Tibial nerve (tissue), 4 donors: ENCODE data around the gene GRID1. TPM values are rescaled to one million over a fixed set of nuclear protein-coding genes. Genes with fewer than 3 reads are reported as not detected.

Source experiments
- DNase-seq, 2 donors: peaks; one replicate each; pipeline ENCODE4 v3.0.0-alpha.2; 2019; ENCODE audit warnings: low spot score in 2 of 2
- H3K27ac ChIP-seq, 4 donors: fragments of 200-600 bp; sonication (generic) in 3 of 4; one replicate each; pipeline ENCODE4 v1.5.1; 2017 to 2019; ENCODE audit warnings: mild to moderate bottlenecking in 1 of 4
- H3K27me3 ChIP-seq, 2 donors: fragments of 200-600 bp; sonication (generic) in 1 of 2; one replicate each; pipeline versions ENCODE4 v1.5.1 to v1.6.0; 2017 to 2019
- H3K36me3 ChIP-seq, 3 donors: fragments of 200-600 bp; sonication (generic); one replicate each; pipeline ENCODE4 v1.5.1; 2018 to 2019
- H3K4me1 ChIP-seq, 4 donors: fragments of 200-600 bp; sonication (generic) in 3 of 4; one replicate each; pipeline ENCODE4 v1.5.1; 2017 to 2019
- H3K4me3 ChIP-seq, 4 donors: fragments of 200-600 bp; sonication (generic) in 3 of 4; one replicate each; pipeline ENCODE4 v1.5.1; 2017 to 2019; ENCODE audit warnings: mild to moderate bottlenecking in 1 of 4, moderate library complexity in 1 of 4
- H3K9me3 ChIP-seq, 4 donors: fragments of 200-600 bp; sonication (generic) in 3 of 4; one replicate each; pipeline ENCODE4 v1.5.1; 2017 to 2019
- EP300 ChIP-seq, 2 donors: sonication (generic); formaldehyde crosslinking; IDR thresholded peaks; one replicate each; pipeline ENCODE4 v1.6.1; 2017; ENCODE audit warnings: antibody characterized with exemption in 2 of 2, mild to moderate bottlenecking in 1 of 2
- POLR2A ChIP-seq, 2 donors: fragments of 450-650 bp; IDR thresholded peaks; one replicate each; pipeline ENCODE4 v1.6.1; 2017; ENCODE audit warnings: antibody characterized with exemption in 2 of 2, mild to moderate bottlenecking in 2 of 2, moderate library complexity in 2 of 2
- WGBS, 2 donors: methylation state at CpG; one replicate each; pipeline ENCODE4 v1.1.5; 2018; 5-methylcytosine and 5-hydroxymethylcytosine counted together
- total RNA-seq, 4 donors: library from RNA; depleted of rRNA; stranded (reverse); fragments of >200 nt; gene quantifications; one replicate each; pipeline ENCODE4 v1.1.0, GENCODE V29; 2016
- TF ChIP-seq, protein P1 (sequence below), 5 experiments: fragments of 200-600 bp in 3 of 5; fragments of 450-650 bp in 2 of 5; sonication (generic) in 3 of 5; IDR thresholded peaks; one replicate each; pipeline ENCODE4 v1.5.1; 2016 to 2019; ENCODE audit warnings: antibody characterized with exemption in 5 of 5, mild to moderate bottlenecking in 3 of 5, moderate library complexity in 2 of 5

The GRID1 gene
- total RNA-seq, 4 donors from 2014 or later: 7.7 to 16.3 (median 10.5) TPM

GRCh38 chr10:86310702-86311101 lies 55.9 kb downstream of the GRID1 start:
- 24 to 41% methylated on average over 1 of the region's 1 CpG for WGBS, 2 donors
- Histone ChIP-seq H3K27ac (no peak overlapping the region), H3K36me3 (no peaks in the 10 kb centered on the region), H3K27me3 (no peaks in the 10 kb centered on the region), H3K4me3 (no peak overlapping the region), H3K4me1 (no peaks in the 10 kb centered on the region), H3K9me3 (peaks cover 0 to 4% (median 0%) of the 10 kb centered on the region in 4 donors)
- TF ChIP-seq, protein P1, sequence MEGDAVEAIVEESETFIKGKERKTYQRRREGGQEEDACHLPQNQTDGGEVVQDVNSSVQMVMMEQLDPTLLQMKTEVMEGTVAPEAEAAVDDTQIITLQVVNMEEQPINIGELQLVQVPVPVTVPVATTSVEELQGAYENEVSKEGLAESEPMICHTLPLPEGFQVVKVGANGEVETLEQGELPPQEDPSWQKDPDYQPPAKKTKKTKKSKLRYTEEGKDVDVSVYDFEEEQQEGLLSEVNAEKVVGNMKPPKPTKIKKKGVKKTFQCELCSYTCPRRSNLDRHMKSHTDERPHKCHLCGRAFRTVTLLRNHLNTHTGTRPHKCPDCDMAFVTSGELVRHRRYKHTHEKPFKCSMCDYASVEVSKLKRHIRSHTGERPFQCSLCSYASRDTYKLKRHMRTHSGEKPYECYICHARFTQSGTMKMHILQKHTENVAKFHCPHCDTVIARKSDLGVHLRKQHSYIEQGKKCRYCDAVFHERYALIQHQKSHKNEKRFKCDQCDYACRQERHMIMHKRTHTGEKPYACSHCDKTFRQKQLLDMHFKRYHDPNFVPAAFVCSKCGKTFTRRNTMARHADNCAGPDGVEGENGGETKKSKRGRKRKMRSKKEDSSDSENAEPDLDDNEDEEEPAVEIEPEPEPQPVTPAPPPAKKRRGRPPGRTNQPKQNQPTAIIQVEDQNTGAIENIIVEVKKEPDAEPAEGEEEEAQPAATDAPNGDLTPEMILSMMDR (IDR thresholded peaks at IDR 0.05): no peak
- TF ChIP-seq POLR2A (IDR thresholded peaks at IDR 0.05) (no peak), EP300 (IDR thresholded peaks at IDR 0.05) (no peak)
- no peak for DNase-seq

DNA sequence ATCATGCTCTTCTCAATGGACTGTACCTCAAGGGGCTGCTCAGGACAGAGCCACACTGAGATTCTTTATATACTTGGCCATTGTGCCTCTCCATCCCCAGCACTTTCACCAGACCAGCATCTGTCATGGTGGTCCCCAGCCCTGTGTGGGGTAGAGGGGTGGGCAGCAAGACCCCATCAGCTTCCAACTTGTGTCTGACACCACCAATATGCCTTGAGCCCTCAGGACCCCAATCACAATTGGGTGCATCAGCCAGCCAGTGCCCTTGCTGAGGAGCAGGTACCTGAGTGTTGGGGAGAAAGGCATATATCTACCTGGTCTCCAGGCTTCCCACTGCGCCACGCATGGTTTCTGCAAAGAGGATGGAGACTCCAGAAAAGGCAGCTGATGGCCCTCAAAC lies 56.3 kb downstream of the GRID1 start:
- no peak for DNase-seq
- TF ChIP-seq POLR2A (IDR thresholded peaks at IDR 0.05) (no peak), EP300 (IDR thresholded peaks at IDR 0.05) (no peak)
- TF ChIP-seq, protein P1 (IDR thresholded peaks at IDR 0.05): no peak
- 94% methylated on average over 2 of the region's 2 CpGs for WGBS, 2 donors
- Histone ChIP-seq H3K27me3 (no peaks in the 10 kb centered on the region), H3K4me1 (no peaks in the 10 kb centered on the region), H3K9me3 (peaks cover 0 to 4% (median 0%) of the 10 kb centered on the region in 4 donors), H3K36me3 (no peaks in the 10 kb centered on the region), H3K27ac (no peak overlapping the region), H3K4me3 (no peak overlapping the region)

GRCh38 chr10:86308056-86308455 lies 58.5 kb downstream of the GRID1 start:
- WGBS, 2 donors: 33 to 45% methylated on average over 1 of the region's 1 CpG
- H3K9me3 ChIP-seq: peaks cover 0 to 4% (median 0%) of the 10 kb centered on the region in 4 donors
- TF ChIP-seq POLR2A (IDR thresholded peaks at IDR 0.05) (no peak), EP300 (IDR thresholded peaks at IDR 0.05) (no peak)
- TF ChIP-seq, protein P1 (IDR thresholded peaks at IDR 0.05): no peak
- no peaks in the 10 kb centered on the region for H3K4me1 ChIP-seq
- no peaks in the 10 kb centered on the region for H3K36me3 ChIP-seq
- H3K4me3 ChIP-seq: no peak overlapping the region
- no peaks in the 10 kb centered on the region for H3K27me3 ChIP-seq
- H3K27ac ChIP-seq: no peak overlapping the region
- no peak for DNase-seq

- no peak for DNase-seq
- H3K36me3 ChIP-seq: no peaks in the 10 kb centered on the region
These were observed 59.8 kb downstream of the GRID1 start for GRCh38 chr10:86306628-86307278.

DNA sequence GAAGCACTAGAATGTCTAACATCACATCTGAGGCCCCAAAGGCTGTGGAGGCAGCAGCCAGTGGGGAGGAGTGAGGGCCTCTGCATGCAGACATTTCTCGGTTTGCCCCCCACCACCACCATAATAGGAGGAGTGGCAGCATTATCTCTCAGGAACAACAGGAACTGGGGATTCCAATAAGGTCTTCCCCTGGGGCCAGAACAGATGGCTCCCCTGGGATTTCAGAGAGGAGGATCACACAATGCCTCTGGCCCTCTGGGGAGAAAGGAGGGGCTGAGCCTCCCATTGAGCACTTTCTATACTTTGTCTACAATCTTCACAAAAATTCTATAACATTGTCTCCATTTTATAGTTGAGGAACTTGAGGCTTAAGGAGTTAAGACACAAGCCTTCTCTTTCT lies 61.1 kb downstream of the GRID1 start:
- no peak overlapping the region for H3K27ac ChIP-seq
- no peaks in the 10 kb centered on the region for H3K27me3 ChIP-seq
- DNase-seq: no peak
- WGBS, 2 donors: 50 to 75% methylated on average over 1 of the region's 1 CpG
- peaks cover 0 to 7% (median 0%) of the 10 kb centered on the region in 4 donors for H3K9me3 ChIP-seq
- H3K4me1 ChIP-seq: no peaks in the 10 kb centered on the region
- no peak overlapping the region for H3K4me3 ChIP-seq
- TF ChIP-seq, protein P1 (IDR thresholded peaks at IDR 0.05): no peak
- no peak for TF ChIP-seq POLR2A (IDR thresholded peaks at IDR 0.05)
- TF ChIP-seq EP300 (IDR thresholded peaks at IDR 0.05): no peak
- no peaks in the 10 kb centered on the region for H3K36me3 ChIP-seq

More at GRCh38 chr10:86306628-86307278, 59.8 kb downstream of the GRID1 start:
- WGBS, 2 donors: 30 to 37% methylated on average over 6 of the region's 6 CpGs
- no peaks in the 10 kb centered on the region for H3K27me3 ChIP-seq
- H3K27ac ChIP-seq: no peak overlapping the region
- H3K9me3 ChIP-seq: peaks cover 0 to 7% (median 0%) of the 10 kb centered on the region in 4 donors
- H3K4me3 ChIP-seq: no peak overlapping the region
- no peaks in the 10 kb centered on the region for H3K4me1 ChIP-seq
- TF ChIP-seq EP300 (IDR thresholded peaks at IDR 0.05) (no peak), POLR2A (IDR thresholded peaks at IDR 0.05) (no peak)
- TF ChIP-seq, protein P1 (IDR thresholded peaks at IDR 0.05): no peak
